Activated CD4-positive, alpha-beta T cell treated with anti-CD3 and anti-CD28 coated beads, Interleukin-2, amount 10 ng/mL, durations not matched to agents 24 days and 14 days (primary cell): ENCODE measurements around the gene COQ8A. TPM values are rescaled to one million over a fixed set of nuclear protein-coding genes. Genes with fewer than 3 reads are reported as not detected.

ENCODE experiments used
- DNase-seq: peaks from one replicate; pipeline ENCODE4 v3.0.0; 2022
- H3K27ac Mint-ChIP-seq: one replicate; pipeline ENCODE4 v1.8.0; 2022; ENCODE audit warnings: mild to moderate bottlenecking, mixed read lengths
- H3K27me3 Mint-ChIP-seq: one replicate; pipeline ENCODE4 v1.8.0; 2022; ENCODE audit warnings: mixed read lengths
- H3K36me3 Mint-ChIP-seq: one replicate; pipeline ENCODE4 v1.8.0; 2022; ENCODE audit warnings: low read depth, mild to moderate bottlenecking, mixed read lengths
- H3K4me1 Mint-ChIP-seq: one replicate; pipeline ENCODE4 v1.8.0; 2021; ENCODE audit warnings: mixed read lengths
- H3K4me3 Mint-ChIP-seq: one replicate; pipeline ENCODE4 v1.8.0; 2022; ENCODE audit warnings: mild to moderate bottlenecking, moderate library complexity, mixed read lengths
- H3K9me3 Mint-ChIP-seq: one replicate; pipeline ENCODE4 v1.8.0; 2021; ENCODE audit warnings: mixed read lengths
- intact Hi-C: fragments of 100-400 bp; cut with micrococcal nuclease; formaldehyde crosslinking; loops from one replicate; pipeline ENCODE4 v1.15.1; 2023
- total RNA-seq: library from RNA; stranded (reverse); gene quantifications from 2 replicates; pipeline ENCODE4 v1.2.3, GENCODE V29; 2022

Gene COQ8A
- total RNA-seq, 1 donor from 2014 or later: 35.3 TPM

DNA sequence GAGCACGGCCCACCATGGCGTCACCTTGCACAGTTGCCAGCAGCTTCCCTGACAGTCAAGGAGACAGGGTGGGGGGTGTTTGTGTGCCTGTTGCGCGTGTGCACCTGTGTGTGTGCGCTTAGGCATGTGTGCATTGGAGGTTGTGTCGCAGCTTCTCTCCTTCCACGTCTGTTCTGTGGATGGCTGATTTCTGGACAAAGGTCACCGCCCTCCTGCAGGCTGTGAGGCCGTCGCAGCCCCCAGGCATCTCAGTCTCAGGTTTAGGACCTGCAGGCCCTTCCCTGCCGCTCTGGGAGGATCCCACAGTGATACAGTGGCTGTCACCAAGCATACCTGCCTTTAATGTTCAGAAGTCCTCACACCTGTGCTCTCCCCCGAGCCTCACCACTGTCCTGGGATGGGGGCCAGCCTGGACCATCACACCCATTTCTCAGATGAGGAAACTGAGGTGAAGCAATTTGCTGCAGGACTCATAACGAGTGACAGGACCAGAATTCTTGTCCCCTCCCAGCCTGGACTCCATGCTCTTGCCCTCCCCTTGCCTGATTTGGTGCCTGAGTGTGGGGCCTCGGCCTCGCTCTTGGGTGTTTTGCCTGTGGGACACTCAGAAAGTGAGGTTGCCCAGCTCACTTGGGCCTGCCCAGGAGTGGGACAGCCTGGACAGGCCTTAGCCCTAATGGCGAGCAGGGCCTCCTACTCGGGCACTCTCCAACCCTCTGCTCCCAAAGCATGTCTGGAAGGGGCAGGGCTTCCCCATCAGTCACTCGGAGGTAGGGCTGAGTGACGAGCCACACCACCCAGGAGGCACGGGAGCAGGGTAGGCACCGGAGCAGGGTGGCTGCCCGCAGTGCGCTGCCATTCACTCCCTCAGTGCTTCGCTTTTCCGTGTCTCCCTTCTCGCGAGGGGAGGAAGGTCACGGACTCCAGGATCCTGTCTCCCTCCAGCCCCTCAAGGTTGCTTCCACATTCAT is 22.6 kb downstream of the COQ8A start:
- intact Hi-C loops: no loop called here
- no peak overlapping the region for H3K27ac Mint-ChIP-seq

DNA sequence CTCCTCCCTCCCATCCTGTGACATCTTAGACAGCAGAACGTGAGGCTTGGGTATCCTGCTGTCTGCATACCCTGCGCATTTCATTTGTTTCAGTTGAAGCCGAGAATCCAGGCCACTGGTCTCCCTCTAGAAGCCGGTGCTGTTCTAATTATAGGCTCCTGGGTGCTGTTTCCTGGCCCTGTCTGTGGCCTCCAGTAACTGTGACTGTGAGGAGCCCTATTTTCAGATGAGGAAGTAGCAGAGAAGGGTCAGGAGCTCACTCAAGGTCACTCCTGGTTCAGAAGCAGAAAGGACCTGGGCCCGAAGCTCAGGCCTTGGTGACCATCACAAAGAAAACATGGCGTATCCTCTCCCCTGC is 24.0 kb downstream of the COQ8A start:
- no peak overlapping the region for H3K27ac Mint-ChIP-seq
- peaks cover 11% of the 10 kb centered on the region for H3K36me3 Mint-ChIP-seq

More for the DNA sequence above, 22.6 kb downstream of the COQ8A start:
- Mint-ChIP-seq H3K36me3 (peaks cover 11% of the 10 kb centered on the region), H3K9me3 (peaks cover 6% of the 10 kb centered on the region), H3K4me3 (no peak overlapping the region), H3K27me3 (no peaks in the 10 kb centered on the region), H3K4me1 (peaks cover 4% of the 10 kb centered on the region)
- DNase-seq: no peak

DNA sequence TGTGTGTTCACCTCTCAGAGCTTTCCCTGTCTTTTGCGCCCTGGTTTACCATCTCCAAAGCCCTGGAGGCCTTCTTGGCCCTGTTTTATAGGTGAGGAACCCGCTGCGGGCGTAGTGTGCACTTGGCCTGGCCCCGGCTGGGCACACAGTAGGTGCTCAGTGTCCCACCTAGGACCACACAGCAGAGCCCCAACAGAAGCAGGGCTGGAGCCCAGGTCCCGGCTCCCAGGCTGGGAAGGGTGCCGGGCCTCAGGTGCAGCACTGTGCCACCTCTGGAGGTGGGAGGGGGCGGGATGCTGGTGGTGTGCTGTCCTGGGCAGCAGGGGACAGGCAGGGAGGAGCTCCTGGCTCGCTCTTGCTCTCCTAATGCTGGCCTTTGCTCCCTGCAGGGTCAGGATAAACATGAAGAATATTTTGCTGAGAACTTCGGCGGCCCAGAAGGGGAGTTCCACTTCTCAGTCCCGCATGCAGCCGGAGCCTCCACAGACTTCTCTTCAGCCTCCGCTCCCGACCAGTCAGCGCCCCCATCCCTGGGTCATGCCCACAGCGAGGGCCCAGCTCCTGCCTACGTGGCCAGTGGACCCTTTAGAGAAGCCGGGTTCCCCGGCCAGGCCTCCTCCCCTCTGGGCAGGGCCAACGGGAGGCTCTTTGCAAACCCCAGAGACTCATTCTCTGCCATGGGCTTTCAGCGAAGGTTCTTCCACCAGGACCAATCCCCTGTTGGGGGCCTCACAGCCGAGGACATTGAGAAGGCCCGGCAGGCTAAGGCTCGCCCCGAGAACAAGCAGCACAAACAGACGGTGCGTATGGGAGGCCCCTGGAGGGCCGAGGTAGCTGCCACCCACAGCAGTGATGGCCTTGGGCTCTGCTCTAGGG is 24.8 kb downstream of the COQ8A start:
- H3K4me1 Mint-ChIP-seq: peaks cover 4% of the 10 kb centered on the region
- no peak for DNase-seq
- no peak overlapping the region for H3K27ac Mint-ChIP-seq
- H3K4me3 Mint-ChIP-seq: no peak overlapping the region
- no peaks in the 10 kb centered on the region for H3K27me3 Mint-ChIP-seq
- intact Hi-C loops: no loop called here
- peaks cover 9% of the 10 kb centered on the region for H3K36me3 Mint-ChIP-seq
- no peaks in the 10 kb centered on the region for H3K9me3 Mint-ChIP-seq

More for the DNA sequence above, 24.0 kb downstream of the COQ8A start:
- no peak for DNase-seq
- intact Hi-C loops: no loop called here
- no peak overlapping the region for H3K4me3 Mint-ChIP-seq
- no peaks in the 10 kb centered on the region for H3K27me3 Mint-ChIP-seq
- peaks cover 4% of the 10 kb centered on the region for H3K4me1 Mint-ChIP-seq
- H3K9me3 Mint-ChIP-seq: peaks cover 5% of the 10 kb centered on the region

DNA sequence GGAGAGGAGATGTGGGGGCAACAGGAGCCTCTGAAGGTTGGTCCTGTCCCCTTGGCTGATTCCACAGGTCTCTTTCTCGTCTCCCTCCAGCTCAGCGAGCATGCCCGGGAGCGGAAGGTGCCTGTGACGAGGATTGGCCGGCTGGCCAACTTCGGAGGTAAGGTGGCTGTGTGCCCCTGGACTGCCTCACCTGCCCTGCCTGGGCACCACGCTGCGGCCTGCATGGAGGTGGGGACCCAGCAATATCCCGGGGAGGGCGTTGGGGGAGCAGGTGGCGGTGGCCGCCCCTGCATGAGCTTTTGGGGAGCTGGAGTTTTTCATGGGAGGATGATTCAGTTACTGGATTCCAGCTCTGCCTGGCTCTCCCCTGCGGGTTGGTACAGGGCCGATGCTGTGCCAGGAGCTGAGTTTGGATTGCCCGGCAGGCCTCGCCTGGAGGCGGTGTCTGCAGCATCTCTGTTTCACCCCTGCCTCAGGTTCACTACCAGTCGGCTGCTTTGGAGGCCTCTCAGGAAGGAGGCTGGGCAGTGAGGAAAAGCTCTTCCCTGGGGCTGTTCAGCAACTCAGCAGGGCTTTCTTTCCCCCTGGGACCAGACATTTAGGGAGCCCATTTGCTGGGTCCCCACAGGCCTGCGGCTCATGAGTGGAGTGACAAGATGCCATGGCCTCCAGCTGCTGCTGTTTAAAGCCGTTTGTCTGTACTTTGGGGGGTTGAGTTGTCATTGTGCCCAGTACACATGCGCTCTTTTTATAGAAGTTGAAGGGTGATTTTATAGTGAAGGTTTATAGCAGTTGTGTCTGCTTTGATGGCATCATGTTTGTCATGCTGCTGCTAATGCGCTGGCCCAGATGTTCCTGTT is 25.7 kb downstream of the COQ8A start:
- Mint-ChIP-seq H3K4me3 (no peak overlapping the region), H3K36me3 (peaks cover 9% of the 10 kb centered on the region), H3K9me3 (no peaks in the 10 kb centered on the region), H3K27me3 (no peaks in the 10 kb centered on the region), H3K27ac (no peak overlapping the region), H3K4me1 (peaks cover 4% of the 10 kb centered on the region)
- no peak for DNase-seq
- intact Hi-C loops: no loop called here

DNA sequence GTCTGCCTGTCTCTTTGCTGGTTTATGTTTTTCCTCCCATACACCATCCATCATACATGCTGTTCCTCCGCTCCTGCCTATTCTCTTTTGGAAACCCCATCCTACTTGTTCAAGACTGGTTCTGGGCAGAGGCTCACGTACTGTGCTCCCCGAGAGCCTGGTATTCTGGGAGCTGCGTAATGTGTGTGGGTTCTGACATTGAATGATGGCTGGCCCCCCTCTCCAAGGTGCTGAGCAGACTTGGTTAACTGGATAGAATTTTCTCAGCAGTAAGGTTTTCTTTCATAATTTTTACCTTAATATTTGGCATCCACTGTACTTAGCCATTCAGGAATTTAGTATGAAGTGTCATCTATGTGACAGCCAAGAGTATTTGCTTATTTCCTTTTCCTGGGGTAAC is 26.6 kb downstream of the COQ8A start:
- no peak overlapping the region for H3K27ac Mint-ChIP-seq
- peaks cover 2% of the 10 kb centered on the region for H3K9me3 Mint-ChIP-seq
- intact Hi-C loops: no loop called here
- no peak for DNase-seq
- no peaks in the 10 kb centered on the region for H3K27me3 Mint-ChIP-seq
- peaks cover 11% of the 10 kb centered on the region for H3K36me3 Mint-ChIP-seq
- no peak overlapping the region for H3K4me3 Mint-ChIP-seq
- peaks cover 4% of the 10 kb centered on the region for H3K4me1 Mint-ChIP-seq

DNA sequence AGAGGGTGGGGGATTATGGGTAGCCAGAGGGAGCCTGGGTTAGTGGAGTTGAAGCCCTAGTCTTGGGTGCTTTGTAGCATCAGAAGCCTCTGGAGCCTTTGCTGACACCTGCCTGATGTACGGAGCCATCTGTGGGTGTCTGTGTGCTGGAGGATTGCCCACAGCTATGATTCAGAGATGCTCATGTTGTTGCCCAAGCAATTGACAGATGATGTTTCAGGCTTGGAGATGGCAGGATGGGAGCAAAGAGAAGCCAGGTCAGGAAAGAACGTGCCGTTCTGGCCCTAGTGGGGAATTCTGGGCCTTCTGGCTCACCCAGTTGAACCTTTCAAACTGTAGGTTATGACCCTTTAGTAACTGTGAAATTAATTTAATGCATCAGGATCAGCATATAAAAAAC is 27.6 kb downstream of the COQ8A start:
- intact Hi-C loops: no loop called here
- Mint-ChIP-seq H3K36me3 (peaks cover 16% of the 10 kb centered on the region), H3K4me1 (peaks cover 2% of the 10 kb centered on the region), H3K4me3 (no peak overlapping the region), H3K27me3 (no peaks in the 10 kb centered on the region), H3K27ac (no peak overlapping the region), H3K9me3 (peaks cover 7% of the 10 kb centered on the region)
- DNase-seq: no peak

DNA sequence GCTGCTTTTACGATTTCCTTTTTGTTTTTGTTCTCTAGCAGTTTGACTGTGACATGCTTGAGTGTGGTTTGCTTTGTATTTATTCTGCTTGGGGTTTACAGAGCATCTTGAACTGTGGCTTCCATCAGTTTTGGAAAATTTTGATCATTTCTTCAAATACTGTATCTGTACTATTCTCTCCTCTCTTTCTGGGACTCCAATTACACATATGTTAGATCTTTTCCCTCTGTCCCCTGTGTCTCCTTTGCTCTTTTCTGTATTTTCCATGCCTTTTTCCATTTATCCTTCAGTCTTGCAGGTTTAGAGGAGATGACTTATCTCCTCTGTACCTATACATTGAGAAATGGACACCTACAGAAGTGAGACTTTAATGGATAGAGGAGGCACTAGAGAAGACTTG is 31.7 kb downstream of the COQ8A start:
- H3K27ac Mint-ChIP-seq: no peak overlapping the region
- DNase-seq: no peak
- H3K36me3 Mint-ChIP-seq: peaks cover 16% of the 10 kb centered on the region
- intact Hi-C loops: no loop called here
- no peaks in the 10 kb centered on the region for H3K27me3 Mint-ChIP-seq
- no peak overlapping the region for H3K4me3 Mint-ChIP-seq
- peaks cover 7% of the 10 kb centered on the region for H3K9me3 Mint-ChIP-seq
- peaks cover 2% of the 10 kb centered on the region for H3K4me1 Mint-ChIP-seq

DNA sequence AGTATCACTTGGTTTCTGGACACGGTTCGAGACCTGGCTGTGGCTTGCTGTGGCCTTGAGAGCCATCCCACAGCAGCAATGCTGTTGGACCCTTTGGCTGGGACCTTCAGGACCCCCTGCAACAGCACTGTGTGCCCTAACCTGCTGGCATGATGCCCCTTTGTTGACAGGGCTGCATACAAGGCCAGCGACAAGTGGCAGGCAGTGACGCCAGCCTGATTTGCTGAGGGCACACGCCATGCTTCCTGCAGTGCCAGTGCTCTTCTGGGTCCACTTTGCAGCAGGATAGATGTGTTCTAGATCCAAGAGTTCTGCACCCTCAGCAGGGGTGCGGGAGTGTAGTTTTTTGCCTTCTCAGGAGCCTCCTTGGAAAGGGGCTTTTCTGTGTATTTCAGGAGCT is 32.8 kb downstream of the COQ8A start:
- Mint-ChIP-seq H3K27me3 (no peaks in the 10 kb centered on the region), H3K4me3 (no peak overlapping the region), H3K27ac (no peak overlapping the region), H3K4me1 (no peaks in the 10 kb centered on the region), H3K9me3 (peaks cover 7% of the 10 kb centered on the region), H3K36me3 (peaks cover 14% of the 10 kb centered on the region)
- intact Hi-C loops: no loop called here
- no peak for DNase-seq

DNA sequence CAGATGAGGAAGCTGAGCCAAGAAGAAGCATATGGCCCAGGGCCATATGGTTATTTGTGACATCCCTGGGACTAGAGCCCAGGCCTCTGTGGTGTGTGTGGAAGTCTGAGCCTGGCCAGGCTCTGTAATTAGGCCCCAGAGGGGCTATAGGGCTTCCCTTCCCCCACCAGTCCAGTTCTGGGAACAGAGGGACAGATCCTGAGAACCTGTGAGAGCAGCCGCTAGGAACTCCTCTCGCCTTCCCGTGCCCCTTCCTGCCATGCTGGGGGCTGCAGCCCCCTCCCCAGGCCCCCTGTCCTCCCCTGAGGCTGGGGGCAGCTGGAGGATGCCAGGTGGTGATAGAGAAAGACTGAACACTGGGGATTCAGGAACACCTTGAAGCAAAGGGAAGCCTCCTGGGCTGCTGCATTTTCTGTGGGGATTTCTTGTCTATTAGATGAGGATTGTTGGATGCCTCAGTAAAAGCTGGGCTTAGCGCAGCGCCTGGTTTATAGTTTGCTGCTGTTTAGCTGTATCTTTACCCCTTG is 33.3 kb downstream of the COQ8A start:
- H3K9me3 Mint-ChIP-seq: peaks cover 7% of the 10 kb centered on the region
- H3K27ac Mint-ChIP-seq: no peak overlapping the region
- intact Hi-C loops: no loop called here
- H3K36me3 Mint-ChIP-seq: peaks cover 16% of the 10 kb centered on the region
- H3K4me1 Mint-ChIP-seq: no peaks in the 10 kb centered on the region
- no peaks in the 10 kb centered on the region for H3K27me3 Mint-ChIP-seq
- DNase-seq: no peak
- H3K4me3 Mint-ChIP-seq: no peak overlapping the region

DNA sequence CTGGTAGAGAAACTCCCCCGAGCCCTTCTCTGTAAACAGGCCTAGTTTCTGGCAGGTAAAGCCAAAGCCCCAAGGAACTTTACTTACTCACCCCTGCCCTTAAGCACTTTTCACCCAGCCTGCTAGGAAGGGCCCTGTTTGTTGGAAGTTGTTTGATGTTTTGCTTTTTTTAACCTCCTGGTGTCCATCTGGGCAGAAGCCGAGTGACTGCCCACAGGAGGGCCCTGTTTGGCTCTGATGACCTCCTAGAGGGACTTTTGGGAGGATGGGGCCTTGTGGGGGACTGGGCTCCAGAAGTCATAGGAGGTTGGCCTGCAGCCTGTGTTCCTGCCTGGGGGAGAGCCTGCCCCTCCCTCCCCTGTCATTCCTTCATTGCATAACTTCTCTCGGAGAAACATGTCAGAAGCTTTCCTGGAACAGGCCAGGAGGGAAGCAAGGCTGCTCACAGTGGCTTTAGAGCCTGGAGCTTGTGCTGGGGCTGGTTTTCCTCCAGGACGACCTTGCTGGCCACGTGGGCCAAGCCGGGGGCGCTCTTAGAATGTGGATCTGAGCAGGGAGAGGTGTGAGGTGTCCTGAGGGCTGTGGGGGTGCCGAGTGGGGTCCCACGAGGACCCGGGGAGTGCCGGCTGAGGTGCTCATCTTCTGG is 33.9 kb downstream of the COQ8A start:
- intact Hi-C loops: no loop called here
- peaks cover 14% of the 10 kb centered on the region for H3K36me3 Mint-ChIP-seq
- no peaks in the 10 kb centered on the region for H3K27me3 Mint-ChIP-seq
- peaks cover 7% of the 10 kb centered on the region for H3K9me3 Mint-ChIP-seq
- DNase-seq: no peak
- no peaks in the 10 kb centered on the region for H3K4me1 Mint-ChIP-seq
- no peak overlapping the region for H3K4me3 Mint-ChIP-seq
- H3K27ac Mint-ChIP-seq: no peak overlapping the region

DNA sequence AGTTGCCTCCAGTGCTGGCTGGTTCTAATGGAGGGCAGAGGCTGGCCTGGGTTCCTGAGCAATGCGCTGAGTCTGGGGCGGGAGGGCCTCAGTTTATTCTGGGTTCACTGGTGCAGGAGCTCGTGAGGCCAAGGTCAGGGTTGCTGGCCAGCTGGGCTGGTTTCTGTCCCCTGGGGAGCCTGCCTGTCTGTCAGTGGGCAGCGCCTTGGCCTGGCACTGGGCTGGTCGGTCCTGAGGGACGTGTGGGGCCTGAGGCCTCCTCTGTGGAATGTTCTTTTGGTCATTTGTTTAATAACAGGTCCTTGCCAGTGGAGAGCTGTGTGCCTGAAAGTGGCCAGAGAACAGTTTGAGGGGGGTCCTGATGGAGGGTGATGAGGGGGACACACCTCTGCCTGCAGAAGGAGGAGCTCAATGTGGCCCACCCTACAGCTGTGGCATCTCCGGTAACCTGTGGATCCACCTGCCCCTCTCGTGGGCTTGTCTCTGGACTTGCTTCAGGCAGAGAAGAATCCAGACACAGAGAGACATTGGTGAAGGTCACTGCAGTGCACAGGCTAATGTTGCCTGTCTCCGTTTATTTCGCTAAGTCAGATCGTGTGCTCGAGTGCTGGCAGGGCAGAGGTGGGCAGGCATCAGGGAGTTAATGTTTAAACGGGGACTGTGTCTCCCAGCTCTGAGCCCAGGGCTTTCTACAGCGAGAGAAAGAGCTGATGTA is 34.6 kb downstream of the COQ8A start:
- H3K27me3 Mint-ChIP-seq: no peaks in the 10 kb centered on the region
- no peak overlapping the region for H3K4me3 Mint-ChIP-seq
- intact Hi-C loops: no loop called here
- peaks cover 11% of the 10 kb centered on the region for H3K36me3 Mint-ChIP-seq
- DNase-seq: no peak
- H3K27ac Mint-ChIP-seq: no peak overlapping the region
- peaks cover 7% of the 10 kb centered on the region for H3K9me3 Mint-ChIP-seq
- H3K4me1 Mint-ChIP-seq: no peaks in the 10 kb centered on the region
